Ovary (tissue), 9 donors: ENCODE measurements around the gene NFKBIZ. TPM values are rescaled to one million over a fixed set of nuclear protein-coding genes. Genes with fewer than 3 reads are reported as not detected.
A peak's percentile ranks its signal among the peaks of the same experiment; 100 is the strongest.

Experiments
- DNase-seq, 5 donors: peaks; one replicate each; pipeline ENCODE4 v3.0.0-alpha.2; 2019 to 2020
- H3K27ac ChIP-seq, 2 donors: fragments of 200-600 bp; one replicate each; pipeline versions ENCODE4 v1.5.1 to v1.8.0; 2019 to 2022
- H3K27me3 ChIP-seq: fragments of 200-600 bp; one replicate; pipeline ENCODE4 v1.8.0; 2022
- H3K36me3 ChIP-seq: fragments of 200-600 bp; sonication (generic); one replicate; pipeline ENCODE4 v1.5.1; 2019
- H3K4me1 ChIP-seq: one replicate; pipeline ENCODE4 v1.8.1; 2013; ENCODE audit warnings: mild to moderate bottlenecking, moderate library complexity; ENCODE audit not compliant: insufficient read depth
- H3K4me3 ChIP-seq: fragments of 200-600 bp; sonication (generic); one replicate; pipeline ENCODE4 v1.5.1; 2017
- H3K9me3 ChIP-seq, 2 donors: fragments of 200-600 bp in 1 of 2; sonication (generic) in 1 of 2; one replicate each; pipeline versions ENCODE4 v1.5.1 to v1.8.1; 2013 to 2019; ENCODE audit warnings: mild to moderate bottlenecking in 1 of 2, moderate library complexity in 1 of 2
- EP300 ChIP-seq: sonication (generic); formaldehyde crosslinking; IDR thresholded peaks from one replicate; pipeline ENCODE4 v1.6.1; 2017; ENCODE audit warnings: antibody characterized with exemption
- POLR2A ChIP-seq: fragments of 450-650 bp; IDR thresholded peaks from one replicate; pipeline ENCODE4 v1.6.1; 2017; ENCODE audit warnings: antibody characterized with exemption, mild to moderate bottlenecking, moderate library complexity
- WGBS, 3 donors: extraction: QIAGEN DNeasy Blood & Tissue Kit in 1 of 3; methylation state at CpG; one replicate each; pipeline versions ENCODE4 v1.1.5 to v1.1.7; 2013 to 2017; 5-methylcytosine and 5-hydroxymethylcytosine counted together
- intact Hi-C, 4 donors: fragments of 100-400 bp; cut with DNase I; formaldehyde crosslinking; loops; one replicate each; pipeline versions ENCODE4 v1.11.0 to v1.15.1; 2022 to 2023
- polyA plus RNA-seq, 2 donors: library from polyadenylated mRNA; stranded (reverse); fragments of 200-250 nt in 1 of 2; fragments of 350-450 nt in 1 of 2; fragmentation: Illumina TruSeq in 1 of 2; extraction: RNeasy Lipid Tissue Mini Kit (QIAGEN cat#74804) in 1 of 2; gene quantifications; one replicate each; pipeline ENCODE4 v1.2.3, GENCODE V29; 2013 to 2014
- total RNA-seq, 7 donors: library from RNA; depleted of rRNA in 2 of 7; stranded (reverse); fragments of >200 nt in 2 of 7; fragmentation: NEBNext Ultra II Directional in 3 of 7; extraction: Animal tissue kit (Norgen Biotek cat#: 25700) in 3 of 7; gene quantifications; one replicate each; pipeline versions ENCODE4 v1.1.0 to v1.2.4, GENCODE V29; 2016 to 2023
- TF ChIP-seq, protein P1 (sequence below), 3 donors: fragments of 450-650 bp in 2 of 3; fragments of 200-600 bp in 1 of 3; IDR thresholded peaks; one replicate each; pipeline versions ENCODE4 v1.5.1 to v1.8.0; 2016 to 2022; ENCODE audit warnings: antibody characterized with exemption in 3 of 3, mild to moderate bottlenecking in 1 of 3
- donor health status: DM: no; HTN: no; CAD: no; lungs with moderate emphysema.
- donor health status: DM: no; HTN: no; CAD: no.
- donor health status: Bipolar disorder and iron deficiency.
- donor health status: DM: yes; HTN: yes; CAD: no.
- donor health status: DM: no; HTN: no; CAD: no.
- donor health status: DM: yes; HTN: yes; CAD: no.

NFKBIZ gene
- total and polyA plus RNA-seq, 9 donors = 7.5 to 194 (median 42.0) TPM

DNA sequence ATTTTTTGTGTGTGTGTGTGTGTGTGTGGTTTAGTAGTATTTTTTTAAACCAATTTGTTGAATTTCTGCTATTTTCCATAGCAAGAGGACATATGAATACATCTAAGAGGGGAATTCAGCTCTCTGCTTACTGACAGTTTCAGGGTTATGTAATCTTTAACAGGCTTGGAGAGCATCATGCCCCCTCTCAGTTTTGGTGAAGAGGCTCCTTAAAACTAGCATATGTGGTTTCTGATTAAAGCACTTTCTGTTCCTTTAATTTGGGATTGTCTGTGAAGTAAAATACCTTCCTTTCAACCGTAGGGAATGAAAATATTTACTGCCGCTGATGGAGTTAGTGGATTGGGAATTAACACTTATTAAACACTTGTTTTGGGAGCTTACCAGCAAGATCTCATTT, 19.4 kb upstream of the NFKBIZ start:
- Histone ChIP-seq H3K9me3 (no peaks in the 10 kb centered on the region), H3K27me3 (no peaks in the 10 kb centered on the region), H3K4me3 (no peak overlapping the region), H3K27ac (peak overlapping the region in 1 of 2 donors; percentile 82), H3K4me1 (peaks cover 5% of the 10 kb centered on the region), H3K36me3 (no peaks in the 10 kb centered on the region)
- TF ChIP-seq POLR2A = no peak
- no peak for TF ChIP-seq EP300
- TF ChIP-seq, protein P1, sequence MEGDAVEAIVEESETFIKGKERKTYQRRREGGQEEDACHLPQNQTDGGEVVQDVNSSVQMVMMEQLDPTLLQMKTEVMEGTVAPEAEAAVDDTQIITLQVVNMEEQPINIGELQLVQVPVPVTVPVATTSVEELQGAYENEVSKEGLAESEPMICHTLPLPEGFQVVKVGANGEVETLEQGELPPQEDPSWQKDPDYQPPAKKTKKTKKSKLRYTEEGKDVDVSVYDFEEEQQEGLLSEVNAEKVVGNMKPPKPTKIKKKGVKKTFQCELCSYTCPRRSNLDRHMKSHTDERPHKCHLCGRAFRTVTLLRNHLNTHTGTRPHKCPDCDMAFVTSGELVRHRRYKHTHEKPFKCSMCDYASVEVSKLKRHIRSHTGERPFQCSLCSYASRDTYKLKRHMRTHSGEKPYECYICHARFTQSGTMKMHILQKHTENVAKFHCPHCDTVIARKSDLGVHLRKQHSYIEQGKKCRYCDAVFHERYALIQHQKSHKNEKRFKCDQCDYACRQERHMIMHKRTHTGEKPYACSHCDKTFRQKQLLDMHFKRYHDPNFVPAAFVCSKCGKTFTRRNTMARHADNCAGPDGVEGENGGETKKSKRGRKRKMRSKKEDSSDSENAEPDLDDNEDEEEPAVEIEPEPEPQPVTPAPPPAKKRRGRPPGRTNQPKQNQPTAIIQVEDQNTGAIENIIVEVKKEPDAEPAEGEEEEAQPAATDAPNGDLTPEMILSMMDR (IDR thresholded peaks at IDR 0.05) = no peak
- no peak for DNase-seq
- 25 to 38% (median 36%) methylated on average over 2 of the region's 2 CpGs for WGBS, 3 donors
- intact Hi-C loops = no loop called here

DNA sequence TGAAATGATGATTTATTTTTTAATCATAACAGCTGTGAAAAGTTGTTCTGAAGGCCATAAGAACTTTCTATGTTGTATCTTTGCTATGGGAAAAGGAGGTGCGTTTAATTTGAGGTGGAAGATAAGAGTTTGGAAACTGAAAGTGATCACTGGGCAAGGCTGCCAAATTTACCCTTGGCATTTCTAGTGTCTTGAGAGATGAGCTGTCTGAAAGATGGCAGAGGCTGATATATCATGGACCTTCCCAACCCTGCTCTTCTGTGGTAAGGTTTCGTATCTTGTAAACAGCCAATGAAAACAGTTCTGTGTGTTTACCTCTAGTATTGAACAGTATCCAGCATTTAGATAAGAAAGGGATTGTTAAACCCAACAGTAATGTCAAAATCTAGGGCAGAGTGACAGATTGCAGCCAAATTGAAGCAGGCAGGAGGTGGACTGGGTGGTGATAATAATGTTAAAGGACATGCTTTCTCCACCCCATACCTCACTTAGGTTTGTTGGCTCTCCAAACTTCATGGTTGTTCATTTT, 15.8 kb upstream of the NFKBIZ start:
- WGBS, 3 donors = 68 to 83% (median 79%) methylated on average over 2 of the region's 2 CpGs
- TF ChIP-seq POLR2A (no peak), EP300 (no peak)
- TF ChIP-seq, protein P1 (IDR thresholded peaks at IDR 0.05) = no peak
- H3K9me3 ChIP-seq = no peaks in the 10 kb centered on the region
- H3K36me3 ChIP-seq = no peaks in the 10 kb centered on the region
- H3K4me1 ChIP-seq = peaks cover 4% of the 10 kb centered on the region
- H3K27ac ChIP-seq = no peak overlapping the region
- no peak overlapping the region for H3K4me3 ChIP-seq
- no peak for DNase-seq
- intact Hi-C loops = no loop called here
- no peaks in the 10 kb centered on the region for H3K27me3 ChIP-seq

DNA sequence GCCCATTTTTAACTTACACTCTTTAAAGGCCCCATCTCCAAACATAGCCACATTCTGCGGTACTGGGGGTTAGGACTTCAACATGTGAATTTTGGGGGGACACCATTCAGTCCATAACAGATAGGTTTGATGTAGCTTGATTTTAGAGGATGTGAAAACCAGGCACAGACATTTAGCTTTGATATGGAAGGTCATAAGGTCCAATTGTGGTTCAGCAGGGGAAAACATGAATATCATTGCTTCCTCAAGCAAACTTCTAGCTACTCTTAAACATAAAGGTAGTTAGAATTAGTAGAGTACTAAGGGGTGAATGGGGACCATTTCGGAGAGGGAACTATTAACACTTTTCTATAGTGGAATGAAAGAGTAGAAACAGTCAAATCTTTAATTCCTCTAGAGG, 13.6 kb upstream of the NFKBIZ start:
- no peak for TF ChIP-seq EP300
- TF ChIP-seq POLR2A = no peak
- TF ChIP-seq, protein P1 (IDR thresholded peaks at IDR 0.05) = no peak
- H3K4me1 ChIP-seq = no peaks in the 10 kb centered on the region
- H3K36me3 ChIP-seq = no peaks in the 10 kb centered on the region
- no peak overlapping the region for H3K4me3 ChIP-seq
- intact Hi-C loops = no loop called here
- no peak overlapping the region for H3K27ac ChIP-seq
- H3K9me3 ChIP-seq = no peaks in the 10 kb centered on the region
- no peak for DNase-seq
- H3K27me3 ChIP-seq = no peaks in the 10 kb centered on the region
- WGBS, 3 donors = 97 to 100% (median 97%) methylated on average over 2 of the region's 2 CpGs

DNA sequence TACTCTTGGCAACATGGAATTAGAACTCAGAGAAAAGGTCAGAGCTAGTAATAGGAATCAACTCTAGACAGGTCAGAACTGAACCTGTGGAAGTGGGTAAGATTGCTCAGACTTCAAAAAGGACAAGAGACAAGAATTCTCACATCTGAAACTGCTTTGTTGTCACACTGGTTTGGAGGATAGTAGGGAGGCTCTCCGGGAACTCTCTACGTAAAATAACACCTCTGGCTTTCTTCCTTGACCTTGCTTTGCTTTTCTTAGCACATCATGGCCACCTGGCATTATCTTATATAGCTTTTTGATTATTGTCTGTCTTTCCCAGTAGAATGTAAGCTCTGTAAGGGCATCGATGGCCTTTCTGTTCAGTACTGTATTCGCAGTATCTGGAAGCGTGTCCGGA, 13.2 kb upstream of the NFKBIZ start:
- no peak overlapping the region for H3K27ac ChIP-seq
- TF ChIP-seq EP300 (no peak), POLR2A (no peak)
- TF ChIP-seq, protein P1 (IDR thresholded peaks at IDR 0.05) = no peak
- DNase-seq = no peak

More for the DNA sequence above, 13.2 kb upstream of the NFKBIZ start:
- Histone ChIP-seq H3K27me3 (no peaks in the 10 kb centered on the region), H3K4me3 (no peak overlapping the region), H3K9me3 (no peaks in the 10 kb centered on the region), H3K4me1 (no peaks in the 10 kb centered on the region), H3K36me3 (no peaks in the 10 kb centered on the region)
- WGBS, 3 donors = 95 to 97% (median 95%) methylated on average over 6 of the region's 6 CpGs
- intact Hi-C loops = no loop called here
